HG03521 (cell line): ENCODE results near the gene SLC22A23.

Source experiments
- ATAC-seq: cut with Tn5 transposase; IDR thresholded peaks from one replicate; pipeline ENCODE4 v1.9.1; 2021; ENCODE audit warnings: mild to moderate bottlenecking, moderate library complexity; ENCODE audit not compliant: unreplicated experiment

SLC22A23 gene

DNA sequence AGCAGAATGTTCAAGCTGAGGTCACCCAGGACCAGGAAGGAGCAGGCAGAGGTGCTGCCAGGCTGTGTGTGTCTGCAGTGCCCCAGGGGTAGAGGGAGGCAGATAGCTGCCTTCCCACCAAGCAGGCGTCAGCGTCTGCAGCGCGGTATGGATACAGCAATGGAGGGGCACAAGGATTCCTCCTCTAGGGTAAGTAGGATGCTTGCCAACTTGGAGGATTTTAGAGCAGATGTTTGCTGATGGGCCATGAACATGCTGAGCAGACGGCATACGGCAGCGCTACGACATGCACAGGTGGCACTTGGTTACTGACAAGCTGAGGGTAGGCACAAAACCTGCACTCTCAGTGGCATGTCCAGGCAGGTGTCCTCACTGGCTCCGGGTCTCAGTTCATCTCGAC, 150.0 kb downstream of the SLC22A23 start:
- ATAC-seq, result no peak

DNA sequence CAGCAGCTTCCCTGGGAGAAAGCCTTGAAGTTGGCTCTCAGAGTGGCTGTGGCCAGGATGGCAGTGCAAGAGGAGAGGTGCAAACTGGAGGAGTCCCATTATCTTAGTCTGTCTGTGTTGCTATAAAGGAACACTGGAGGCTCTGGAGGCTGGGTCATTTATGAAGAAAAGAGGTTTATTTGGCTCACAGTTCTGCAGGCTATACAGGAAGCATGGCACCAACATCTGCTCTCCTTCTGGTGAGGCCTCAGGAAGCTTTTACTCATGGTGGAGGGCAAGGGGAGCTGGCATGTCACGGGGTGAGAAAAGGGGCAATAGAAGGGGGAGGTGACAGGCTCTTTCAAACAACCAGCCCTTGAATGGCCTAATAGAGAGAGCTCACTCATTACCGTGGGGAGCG, 151.0 kb downstream of the SLC22A23 start:
- no peak for ATAC-seq

DNA sequence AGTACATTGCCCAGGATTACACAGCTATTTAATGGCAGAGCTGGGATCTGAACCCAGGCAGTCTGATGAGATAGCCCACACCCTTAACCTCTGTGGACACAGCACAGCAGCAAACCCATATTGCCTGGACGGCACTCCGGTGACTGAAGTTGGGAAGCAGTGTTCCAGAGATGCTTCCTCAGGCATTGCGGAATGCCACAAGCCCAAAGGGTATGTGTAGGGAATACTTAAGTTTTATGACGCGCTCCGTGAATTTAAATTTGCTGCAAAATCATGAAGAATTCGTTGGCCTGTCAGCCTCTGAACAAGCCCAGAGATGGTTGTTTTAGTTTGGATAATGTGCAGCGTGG, 151.7 kb downstream of the SLC22A23 start:
- ATAC-seq, result no peak

GRCh38 chr6:3304500-3305215, 152.2 kb downstream of the SLC22A23 start:
- no peak for ATAC-seq

DNA sequence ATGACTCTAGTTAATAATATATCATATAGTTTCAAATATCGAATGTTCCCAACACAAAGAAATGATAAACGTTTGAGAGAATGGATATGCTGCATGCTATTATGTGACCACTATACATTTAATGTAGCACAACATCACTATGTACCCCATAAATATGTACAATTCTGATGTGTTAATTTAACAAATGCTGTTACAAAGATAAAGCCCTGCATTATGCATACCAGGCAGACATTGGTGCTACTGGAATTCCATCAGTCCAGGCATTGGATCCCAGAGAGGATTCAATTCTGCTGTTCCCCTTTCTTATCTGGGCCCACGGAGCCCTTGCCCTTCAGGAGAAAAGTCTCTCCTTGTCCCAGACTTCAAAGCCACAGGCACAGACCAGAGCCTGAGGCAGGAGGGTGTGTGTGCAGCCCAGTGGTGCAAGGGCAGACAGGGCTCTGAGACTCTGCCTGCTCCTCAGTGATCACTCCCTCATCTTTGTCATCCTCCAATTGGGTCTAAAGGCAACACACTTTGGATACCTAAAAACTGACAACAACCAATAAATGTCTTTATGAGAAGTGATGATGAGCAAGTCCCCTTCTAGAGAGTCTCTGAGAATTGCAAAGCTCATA, 152.9 kb downstream of the SLC22A23 start:
- no peak for ATAC-seq

- no peak for ATAC-seq
These were observed 155.3 kb downstream of the SLC22A23 start for GRCh38 chr6:3301506-3301905.

DNA sequence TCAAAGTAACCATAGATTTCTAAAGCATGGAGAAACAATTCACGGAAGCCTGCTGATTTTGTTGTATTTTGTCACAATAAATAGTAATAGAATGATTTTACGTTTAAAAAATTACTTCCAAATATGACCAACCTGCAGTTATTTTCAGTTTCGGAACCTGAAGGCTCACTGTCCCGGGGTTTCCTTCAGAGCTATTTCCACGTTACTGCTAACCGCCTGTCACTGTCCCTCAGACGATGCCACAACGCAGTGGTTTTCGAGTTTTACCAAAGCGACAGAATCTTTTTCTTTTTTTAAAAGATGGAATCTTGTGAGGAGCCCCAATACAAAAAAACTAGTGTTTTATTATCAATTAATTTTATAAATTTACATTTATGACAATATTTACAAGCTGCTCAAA, 157.6 kb downstream of the SLC22A23 start:
- no peak for ATAC-seq

- ATAC-seq, result no peak
These were observed 158.9 kb downstream of the SLC22A23 start for GRCh38 chr6:3297909-3298308.

DNA sequence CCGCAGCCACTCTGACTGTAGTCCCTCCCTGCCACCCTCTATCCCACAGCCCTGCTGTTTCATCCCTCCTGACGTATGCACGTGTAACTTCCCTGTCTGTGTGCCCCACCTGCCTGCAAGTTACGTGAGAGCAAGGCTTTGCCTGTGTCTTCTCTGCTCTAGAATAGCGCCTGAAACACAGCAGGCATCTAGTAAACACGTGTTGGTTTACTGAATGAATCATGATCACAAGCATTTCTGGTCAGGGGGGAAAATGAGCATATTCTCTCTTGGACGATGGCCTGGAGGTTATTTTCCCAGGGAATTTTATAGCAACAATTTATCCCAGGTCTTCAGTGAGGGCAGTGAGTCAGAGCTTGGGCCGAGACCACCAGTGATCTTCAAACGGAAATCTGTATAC, 159.8 kb downstream of the SLC22A23 start:
- no peak for ATAC-seq

DNA sequence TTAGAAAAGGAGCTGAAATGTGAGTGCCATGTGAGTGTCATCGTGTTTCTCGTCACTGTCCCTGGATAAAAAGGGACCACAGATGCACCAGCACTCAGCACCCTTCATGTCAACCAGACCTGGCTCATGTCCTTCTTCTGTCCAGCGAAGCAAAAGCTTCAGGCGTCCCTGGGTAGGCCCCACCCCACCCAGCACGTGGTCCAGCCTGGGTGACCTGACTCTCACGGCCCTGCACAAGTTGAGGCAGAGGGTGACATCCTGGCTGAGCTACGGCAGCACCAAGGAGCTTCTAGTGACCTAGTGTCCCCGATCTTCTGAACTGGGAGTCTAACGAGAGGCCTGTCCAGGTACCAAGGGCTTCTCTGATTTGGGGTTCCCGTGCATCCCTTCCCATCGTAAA, 160.3 kb downstream of the SLC22A23 start:
- ATAC-seq, result no peak

DNA sequence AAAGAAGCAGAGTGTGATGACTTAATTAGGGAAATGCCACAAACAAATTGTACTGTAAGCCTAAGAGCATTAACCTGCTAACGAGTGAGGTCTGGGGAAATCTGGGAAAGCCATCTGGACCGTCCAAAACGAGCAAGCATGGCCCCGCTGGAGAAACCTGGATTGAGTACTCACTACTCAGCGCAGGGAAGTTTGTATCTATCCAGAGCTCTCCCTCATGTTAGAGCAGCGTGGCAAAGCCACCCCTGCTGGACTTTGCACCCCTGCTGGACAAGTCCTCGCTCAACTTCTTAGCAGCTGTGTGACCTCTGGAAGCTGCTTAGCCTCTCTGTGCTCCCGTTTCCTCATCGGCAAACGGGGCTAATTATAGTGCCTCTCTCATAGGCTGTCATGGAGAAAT, 160.8 kb downstream of the SLC22A23 start:
- no peak for ATAC-seq

DNA sequence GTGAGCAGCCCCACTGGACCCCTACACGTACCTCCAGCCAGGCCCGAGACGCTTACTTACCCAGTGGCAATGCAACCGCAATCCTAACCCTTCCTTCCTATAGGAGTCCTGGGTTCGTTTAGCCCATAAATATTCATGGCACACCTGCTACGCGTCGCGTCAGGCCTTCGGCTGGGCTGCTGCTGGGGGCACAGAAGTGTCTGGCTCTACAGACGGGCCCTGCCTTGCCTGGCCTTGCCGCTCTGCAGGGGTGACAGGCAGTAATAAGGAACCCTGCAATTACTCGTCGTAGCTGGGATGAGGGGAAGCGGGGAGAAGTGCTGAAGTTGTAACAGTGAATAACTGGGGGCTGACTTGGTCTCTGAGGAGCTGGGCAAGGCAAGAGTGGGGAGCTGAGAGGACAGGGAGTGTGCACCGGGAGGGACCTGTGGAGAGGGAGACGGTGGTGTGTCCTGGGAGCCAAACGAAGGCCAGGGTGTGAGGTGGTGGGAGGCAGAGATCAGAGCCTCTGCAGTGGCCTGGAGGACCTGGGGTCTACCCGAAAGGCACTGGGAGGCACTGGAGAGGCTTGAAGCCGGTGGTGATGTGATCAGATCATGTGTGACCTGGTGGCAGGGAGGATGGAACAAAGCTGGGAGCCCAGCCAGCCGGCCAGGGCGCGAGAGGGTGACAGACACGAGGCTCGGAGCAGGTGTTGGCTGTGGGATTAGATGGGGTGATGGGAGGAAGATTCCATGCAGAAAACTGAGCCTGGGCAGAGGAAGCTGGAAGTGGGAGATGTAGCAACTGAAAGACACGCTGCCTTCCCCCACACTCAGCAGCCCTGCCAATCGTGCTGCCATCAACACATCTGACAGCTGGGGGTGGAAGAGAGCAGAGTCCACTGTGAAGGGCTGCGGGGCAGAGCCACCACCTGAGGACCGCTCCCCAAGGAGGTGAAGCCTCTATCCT, 161.7 kb downstream of the SLC22A23 start:
- ATAC-seq, result no peak

- ATAC-seq, result no peak
These were observed 162.5 kb downstream of the SLC22A23 start for GRCh38 chr6:3294396-3294795.

- no peak for ATAC-seq
These were observed 163.3 kb downstream of the SLC22A23 start for GRCh38 chr6:3293271-3294155.

DNA sequence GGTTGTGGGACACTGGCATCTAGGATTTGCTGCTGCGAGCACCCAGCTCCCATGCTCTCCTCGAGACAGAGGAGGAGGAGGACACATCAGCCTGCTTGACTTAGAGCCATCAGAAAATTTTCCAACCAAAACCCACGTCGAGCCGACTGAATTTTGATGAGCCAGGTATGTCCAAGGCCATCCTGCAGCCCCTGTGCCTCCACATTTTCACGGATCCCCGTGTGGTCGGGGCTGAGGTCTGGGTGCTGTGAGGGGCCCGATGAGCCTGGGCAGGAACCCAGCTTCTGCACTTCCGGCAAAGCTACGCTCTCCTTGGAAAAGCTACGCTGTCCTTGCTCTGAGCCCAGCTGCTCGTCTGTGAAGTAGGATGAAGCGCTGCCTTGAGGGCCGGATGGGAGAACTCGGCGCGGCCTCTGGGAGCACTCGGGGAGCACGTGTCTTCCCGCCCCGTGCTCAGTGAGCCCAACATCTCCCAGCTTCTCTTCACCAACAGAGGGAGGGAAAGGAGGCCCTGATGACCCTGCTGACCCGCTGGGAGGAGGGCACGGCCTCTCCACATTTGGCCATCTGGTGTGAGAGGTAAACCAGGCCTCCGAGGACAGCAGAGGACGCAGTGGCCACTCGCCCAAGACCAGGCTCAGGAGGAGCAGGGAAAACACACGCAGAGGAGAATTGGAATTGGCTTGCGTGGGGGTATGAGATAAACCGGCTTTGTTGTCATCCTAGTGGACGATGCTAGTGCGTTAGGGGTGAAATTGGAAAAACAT, 164.2 kb downstream of the SLC22A23 start:
- no peak for ATAC-seq

DNA sequence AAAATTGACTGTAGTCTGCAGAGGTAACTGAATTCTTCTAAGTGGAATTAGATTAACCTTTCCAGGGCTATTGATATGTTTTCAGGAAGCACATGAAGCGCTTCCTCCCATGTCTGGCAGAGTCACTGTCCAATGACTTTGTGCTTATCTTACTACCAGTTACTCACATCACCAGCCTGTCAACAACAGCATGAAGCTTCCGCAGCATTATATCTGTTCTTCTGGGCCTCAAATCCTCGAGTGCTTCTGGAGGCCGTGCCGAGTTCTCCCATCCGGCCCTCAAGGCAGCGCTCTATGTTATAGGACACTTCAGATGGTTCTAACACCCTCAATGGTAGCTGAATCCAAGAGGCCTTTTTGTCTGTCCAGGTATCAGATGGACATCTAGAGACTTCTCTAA, 164.9 kb downstream of the SLC22A23 start:
- ATAC-seq, result no peak

DNA sequence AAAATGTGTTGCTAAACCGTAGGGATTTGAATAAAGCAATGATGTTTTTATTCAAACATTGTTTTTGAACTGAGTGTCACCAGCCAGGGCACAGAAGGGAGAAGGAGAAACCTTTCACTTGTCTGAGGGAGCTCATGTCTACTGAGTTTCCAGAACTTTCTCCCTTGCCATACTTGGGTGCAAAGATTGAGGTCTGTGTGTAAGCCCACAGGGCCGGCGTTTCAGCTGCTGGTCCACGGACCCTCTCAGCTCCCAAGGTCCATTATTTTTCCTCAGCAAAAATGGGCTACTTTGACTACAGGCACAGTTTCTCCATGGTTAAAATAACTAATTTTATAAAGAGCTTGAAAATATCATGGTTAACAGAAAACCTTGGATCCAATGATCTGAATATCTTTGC, 165.5 kb downstream of the SLC22A23 start:
- no peak for ATAC-seq

- no peak for ATAC-seq
These were observed 166.0 kb downstream of the SLC22A23 start for GRCh38 chr6:3290931-3291211.

DNA sequence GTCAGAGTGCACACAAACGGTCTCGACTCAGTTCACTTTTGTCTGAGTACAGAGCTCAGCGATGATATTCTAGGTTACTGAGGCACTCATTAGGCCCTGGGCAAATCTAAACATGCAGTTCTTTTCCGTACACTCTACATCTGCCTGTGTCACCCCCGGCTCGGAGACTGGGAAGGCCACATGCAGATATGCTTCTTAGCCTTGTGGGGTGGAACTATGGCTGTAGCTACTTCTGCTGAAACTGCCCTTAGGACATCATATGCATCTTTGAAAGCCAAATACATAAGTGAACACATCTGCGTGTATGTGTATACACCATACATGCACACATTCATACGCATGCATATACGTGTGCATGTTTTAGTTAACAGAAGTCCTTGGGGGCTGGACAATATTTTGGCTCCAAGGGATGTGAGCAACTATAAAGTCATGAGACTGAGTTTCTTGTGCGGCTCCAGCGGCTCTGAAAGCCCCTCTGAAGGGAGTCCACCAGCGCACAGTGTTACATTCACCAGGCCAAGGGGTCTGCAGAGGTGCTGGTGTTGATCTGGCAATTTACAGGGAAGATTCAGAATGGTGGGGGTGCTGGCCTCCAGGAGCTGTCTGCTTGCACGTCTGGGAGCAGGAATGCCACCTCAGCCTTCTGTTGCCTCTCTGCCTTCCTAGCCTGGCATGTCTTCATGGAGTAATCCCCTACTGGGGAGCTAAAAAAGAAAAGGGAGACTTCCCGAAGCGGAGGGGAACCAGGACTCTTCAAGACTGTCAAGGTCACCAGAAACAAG, 166.5 kb downstream of the SLC22A23 start:
- ATAC-seq, result no peak

GRCh38 chr6:3289664-3290055, 167.2 kb downstream of the SLC22A23 start:
- no peak for ATAC-seq
